K562 (cell line): Measurements from ENCODE around the gene SPDYE6. TPM values are rescaled to one million over a fixed set of nuclear protein-coding genes. Genes with fewer than 3 reads are reported as not detected.

Source experiments
- ATAC-seq: fragments of 200-7000 bp; cut with Tn5 transposase; 3 replicates; pipeline ENCODE4 v1.9.1; 2020; ENCODE audit warnings: moderate library complexity
- BruUV-seq: library from RNA; stranded (reverse); fragments of 400-500 nt; replicated peaks from 2 replicates; lab custom pipeline; 2021; lab: Mats Ljungman, UMichigan
- CTCF ChIA-PET: fragments of 300-600 bp; formaldehyde crosslinking; extraction: SDS; loops from one replicate; lab custom pipeline; 2021; ENCODE audit warnings: low intra/inter-chr PET ratio; lab: Yijun Ruan, JAX
- POLR2A ChIA-PET: fragments of 300-600, 350-650 bp; sonication (Branson Sonifier 250); formaldehyde crosslinking; extraction: SDS; loops from one replicate; lab custom pipeline; 2021; ENCODE audit warnings: antibody characterized with exemption, inconsistent platforms; lab: Yijun Ruan, JAX
- DNase-seq, 4 experiments: peaks; one replicate each; pipeline versions ENCODE4 v3.0.0 to v3.0.0-alpha.2; 2011 to 2018; ENCODE audit warnings: low spot score in 3 of 4, mixed read lengths in 3 of 4; ENCODE audit errors: extremely low read depth in 1 of 4
- FAIRE-seq: peaks from 2 replicates; lab custom pipeline; 2011; peaks lifted over from hg19 to GRCh38; lab: Jason Lieb, UNC
- H2AFZ ChIP-seq: 2 replicates; pipeline ENCODE4 v1.6.0; 2011; ENCODE audit warnings: low read depth, low read length, control low read depth, inconsistent platforms
- H3K27ac ChIP-seq: fragments of 200-600 bp; 3 replicates; pipeline ENCODE4 v1.8.0; 2011; ENCODE audit warnings: low read depth, mild to moderate bottlenecking, control low read depth, inconsistent platforms, low read length, moderate library complexity, mixed read lengths; ENCODE audit errors: extremely low read depth
- H3K27me3 ChIP-seq, 2 experiments: fragments of 300-600 bp in 1 of 2; 2 replicates in 1 of 2; 3 replicates in 1 of 2; pipeline versions ENCODE4 v1.6.0 to v1.8.0; 2011; ENCODE audit warnings: inconsistent platforms in 2 of 2, low read length in 2 of 2, mild to moderate bottlenecking in 1 of 2, mixed read lengths in 1 of 2, moderate library complexity in 1 of 2; ENCODE audit not compliant: control insufficient read depth in 2 of 2, insufficient read depth in 2 of 2
- H3K36me3 ChIP-seq: fragments of 300-600 bp; 3 replicates; pipeline ENCODE4 v1.8.0; 2011; ENCODE audit warnings: mild to moderate bottlenecking, low read length, inconsistent platforms; ENCODE audit not compliant: control insufficient read depth, insufficient read depth
- H3K4me1 ChIP-seq, 2 experiments: fragments of 200-600 bp in 1 of 2; replicated peaks in 1 of 2; 2 replicates in 1 of 2; 3 replicates in 1 of 2; pipeline versions ENCODE4 v1.5.1 to v1.8.0; 2011; ENCODE audit warnings: inconsistent platforms in 2 of 2, low read length in 2 of 2, mild to moderate bottlenecking in 1 of 2, mixed read lengths in 1 of 2, moderate library complexity in 1 of 2; ENCODE audit not compliant: control insufficient read depth in 2 of 2, insufficient read depth in 2 of 2
- H3K4me2 ChIP-seq: 2 replicates; pipeline ENCODE4 v1.6.1; 2011; ENCODE audit warnings: low read length, control low read depth, inconsistent platforms, mixed read lengths; ENCODE audit not compliant: insufficient read depth
- H3K4me3 ChIP-seq: fragments of 200-600 bp; sonication (generic), shearing (Covaris generic); 2 replicates; pipeline ENCODE4 v1.5.1; 2016; ENCODE audit warnings: control low read depth, inconsistent platforms
- H3K79me2 ChIP-seq: fragments of 200-600 bp; 3 replicates; pipeline ENCODE4 v1.8.0; 2011; ENCODE audit warnings: low read length, inconsistent platforms; ENCODE audit not compliant: control insufficient read depth, insufficient read depth
- H3K9ac ChIP-seq, 2 experiments: 2 replicates each; pipeline versions ENCODE4 v1.6.0 to v1.6.1; 2011; ENCODE audit warnings: low read depth in 2 of 2, low read length in 2 of 2, control low read depth in 1 of 2, inconsistent platforms in 1 of 2, mild to moderate bottlenecking in 1 of 2, mixed read lengths in 1 of 2; ENCODE audit not compliant: insufficient read depth in 1 of 2
- H3K9me1 ChIP-seq: one replicate; pipeline ENCODE4 v1.6.0; 2011; ENCODE audit warnings: inconsistent platforms, mild to moderate bottlenecking, low read length, moderate library complexity; ENCODE audit not compliant: control insufficient read depth, insufficient read depth
- H3K9me3 ChIP-seq: replicated peaks from 2 replicates; pipeline ENCODE4 v1.5.1; 2011; ENCODE audit warnings: low read depth, low read length, inconsistent platforms; ENCODE audit not compliant: control insufficient read depth, insufficient read depth
- H4K20me1 ChIP-seq: replicated peaks from 2 replicates; pipeline ENCODE4 v1.6.1; 2011; ENCODE audit warnings: low read length, inconsistent platforms, mixed read lengths; ENCODE audit not compliant: control insufficient read depth, insufficient read depth
- CBFA2T2 ChIP-seq: fragments of 450-650 bp; conservative IDR thresholded peaks from 2 replicates; pipeline ENCODE4 v1.6.1; 2017; ENCODE audit warnings: mild to moderate bottlenecking
- CEBPB ChIP-seq: fragments of 450-650 bp; IDR thresholded peaks from 2 replicates; pipeline ENCODE4 v1.6.1; 2016; ENCODE audit warnings: missing genetic modification characterization, missing compliant biosample characterization
- GATAD2B ChIP-seq: fragments of 450-650 bp; IDR thresholded peaks from 2 replicates; pipeline ENCODE4 v1.6.1; 2017; ENCODE audit warnings: mild to moderate bottlenecking, borderline replicate concordance
- GTF2A2 ChIP-seq: IDR thresholded peaks from 2 replicates; pipeline ENCODE4 v1.6.1; 2016; ENCODE audit warnings: mild to moderate bottlenecking, missing genetic modification characterization, missing compliant biosample characterization
- HSF4 ChIP-seq: fragments of 250-450 bp; sonication (Bioruptor Pico); IDR thresholded peaks from 2 replicates; pipeline ENCODE4 v2.1.2; 2022; ENCODE audit warnings: mild to moderate bottlenecking, moderate library complexity, borderline replicate concordance
- MCM3 ChIP-seq: fragments of 450-650 bp; IDR thresholded peaks from 2 replicates; pipeline ENCODE4 v1.6.1; 2016
- NR2C1 ChIP-seq, 2 experiments: fragments of 450-650 bp; IDR thresholded peaks; 2 replicates each; pipeline ENCODE4 v1.6.1; 2017; ENCODE audit warnings: mild to moderate bottlenecking in 2 of 2, antibody characterized with exemption in 1 of 2, inconsistent platforms in 1 of 2, missing compliant biosample characterization in 1 of 2, missing genetic modification characterization in 1 of 2
- SNIP1 ChIP-seq: fragments of 450-650 bp; IDR thresholded peaks from 2 replicates; pipeline ENCODE4 v1.7.1; 2017; ENCODE audit warnings: low read depth, mild to moderate bottlenecking
- SUPT5H ChIP-seq: fragments of 450-650 bp; IDR thresholded peaks from 2 replicates; pipeline ENCODE4 v1.6.1; 2016
- TBL1XR1 ChIP-seq, 2 experiments: IDR thresholded peaks; 2 replicates each; pipeline ENCODE4 v1.6.1; 2012; ENCODE audit warnings: improper control_type of control experiment in 2 of 2, low read length in 2 of 2, mild to moderate bottlenecking in 1 of 2
- ZNF146 ChIP-seq: IDR thresholded peaks from one replicate; pipeline ENCODE4 v1.6.1; 2018; ENCODE audit warnings: missing compliant biosample characterization; ENCODE audit not compliant: unreplicated experiment
- ZNF354B ChIP-seq: fragments of 250-450 bp; sonication (Bioruptor Pico); IDR thresholded peaks from 2 replicates; pipeline ENCODE4 v1.4.0; 2020
- ZNF445 ChIP-seq: fragments of 250-450 bp; sonication (Bioruptor Pico); IDR thresholded peaks from 2 replicates; pipeline ENCODE4 v1.4.0; 2020; ENCODE audit warnings: low read depth, mild to moderate bottlenecking, moderate library complexity
- ZNF57 ChIP-seq: fragments of 450-650 bp; formaldehyde crosslinking; IDR thresholded peaks from 2 replicates; pipeline ENCODE4 v1.4.0; 2020; ENCODE audit warnings: mild to moderate bottlenecking, moderate library complexity
- ZNF584 ChIP-seq: fragments of 200-800 bp; sonication (Bioruptor generic); IDR thresholded peaks from 2 replicates; pipeline ENCODE4 v1.6.1; 2016; ENCODE audit warnings: low read depth, mild to moderate bottlenecking, missing genetic modification characterization, missing compliant biosample characterization
- ZNF717 ChIP-seq: fragments of 250-450 bp; sonication (Bioruptor Pico); IDR thresholded peaks from 2 replicates; pipeline ENCODE4 v1.5.0; 2021
- WGBS: fragments of 100-300 bp; shearing (Covaris generic); methylation state at CpG from one replicate; pipeline ENCODE4 v1.1.6; 2016; ENCODE audit warnings: low coverage, mixed read lengths; ENCODE audit not compliant: insufficient coverage; ENCODE audit errors: missing lambda C conversion rate; 5-methylcytosine and 5-hydroxymethylcytosine counted together
- in situ Hi-C: fragments of 300-500 bp; cut with MboI; formaldehyde crosslinking; loops from 4 replicates; pipeline ENCODE4 v1.15.0; 2018; ENCODE audit warnings: inconsistent platforms, mixed read lengths
- intact Hi-C: fragments of 100-400 bp; cut with micrococcal nuclease; formaldehyde crosslinking; loops from 2 replicates; pipeline ENCODE4 v1.14.2; 2022
- polyA plus RNA-seq, 8 experiments: library from polyadenylated mRNA; depleted of rRNA in 4 of 8; stranded (reverse) in 5 of 8; unstranded in 3 of 8; fragments of >200 nt; fragmentation: Nextera tagmentation in 2 of 8; fragmentation: Illumina TruSeq in 1 of 8; extraction: Ambion mirVana in 2 of 8; extraction: Trizol in 1 of 8; gene quantifications; 2 replicates each; pipeline versions ENCODE4 v1.2.1 to v1.2.3, GENCODE V29; 2011 to 2014; ENCODE audit warnings: inconsistent platforms in 1 of 8, missing spikeins in 1 of 8
- total RNA-seq, 7 experiments: library from RNA; depleted of rRNA in 6 of 7; stranded (reverse); fragments of >200 nt in 6 of 7; fragmentation: Illumina TruSeq in 2 of 7; extraction: Trizol in 2 of 7; gene quantifications; 2 replicates each; pipeline versions ENCODE4 v1.2.1 to v1.2.3, GENCODE V29; 2011 to 2021; ENCODE audit warnings: low replicate concordance in 1 of 7
- TF ChIP-seq, protein P1 (sequence below): sonication (generic); formaldehyde crosslinking; IDR thresholded peaks from 2 replicates; pipeline ENCODE4 v1.8.0; 2022; ENCODE audit warnings: missing genetic modification reagents, mild to moderate bottlenecking, borderline replicate concordance
- TF ChIP-seq, protein P2 (sequence below): sonication (generic); formaldehyde crosslinking; IDR thresholded peaks from 2 replicates; pipeline ENCODE4 v1.8.0; 2022; ENCODE audit warnings: mild to moderate bottlenecking, missing genetic modification reagents
- TF ChIP-seq, protein P3 (sequence below), 2 experiments: IDR thresholded peaks; 2 replicates each; pipeline ENCODE4 v1.6.1; 2012; ENCODE audit warnings: improper control_type of control experiment in 2 of 2, low read depth in 2 of 2, low read length in 2 of 2, borderline replicate concordance in 1 of 2

The SPDYE6 gene
- total and polyA plus RNA-seq, 9 of the 15 experiments (the other 6 are each of a cell fraction or from before 2014, with no cell fraction given), result 0.24 to 0.35 TPM; not detected in 7

DNA sequence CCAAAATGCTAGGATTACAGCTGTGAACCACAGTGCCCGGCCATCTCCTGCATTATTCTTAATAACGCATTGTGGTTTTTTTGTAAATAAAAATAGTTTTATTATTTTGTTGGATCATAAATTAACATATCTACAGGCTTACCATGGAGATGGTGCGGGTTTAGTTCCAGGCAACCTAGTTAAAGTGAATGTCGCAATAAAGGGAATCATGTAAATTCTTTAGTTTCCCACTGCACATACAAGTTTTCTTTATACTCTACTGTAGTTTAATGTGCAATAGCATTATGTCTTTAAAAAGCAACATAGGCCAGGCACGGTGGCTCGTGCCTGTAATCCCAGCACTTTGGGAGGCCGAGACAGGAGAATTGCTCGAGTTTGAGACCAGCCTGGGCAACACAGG lies 42.3 kb upstream of the SPDYE6 start (continued):
- TF ChIP-seq, protein P1, sequence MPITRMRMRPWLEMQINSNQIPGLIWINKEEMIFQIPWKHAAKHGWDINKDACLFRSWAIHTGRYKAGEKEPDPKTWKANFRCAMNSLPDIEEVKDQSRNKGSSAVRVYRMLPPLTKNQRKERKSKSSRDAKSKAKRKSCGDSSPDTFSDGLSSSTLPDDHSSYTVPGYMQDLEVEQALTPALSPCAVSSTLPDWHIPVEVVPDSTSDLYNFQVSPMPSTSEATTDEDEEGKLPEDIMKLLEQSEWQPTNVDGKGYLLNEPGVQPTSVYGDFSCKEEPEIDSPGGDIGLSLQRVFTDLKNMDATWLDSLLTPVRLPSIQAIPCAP (CRISPR knock-in tag), result no peak
- TF ChIP-seq GTF2A2 (tag), result no peak
- TF ChIP-seq CEBPB, result peak; percentile 83
- TF ChIP-seq HSF4 (CRISPR knock-in tag), result no peak
- no peak for TF ChIP-seq CBFA2T2

DNA sequence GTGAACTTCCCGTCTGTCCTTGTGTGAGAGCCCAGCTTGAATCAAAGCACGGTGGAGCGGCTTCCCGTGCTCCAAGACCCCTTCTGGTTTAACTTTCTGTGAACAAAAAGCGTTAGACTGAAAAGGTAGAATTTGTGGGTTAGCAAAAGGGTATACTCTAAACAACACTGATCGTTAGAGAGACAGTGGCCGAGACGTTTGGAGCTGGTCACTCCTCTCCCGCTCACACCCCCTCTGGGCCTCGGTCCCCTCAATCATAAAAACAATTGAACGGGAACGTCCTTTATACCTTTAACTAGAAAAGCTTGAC lies 40.4 kb upstream of the SPDYE6 start:
- FAIRE-seq, result no peak
- Histone ChIP-seq H3K27ac (peak overlapping the region; percentile 65), H3K9me1 (no peaks in the 10 kb centered on the region), H3K36me3 (peaks cover 58% of the 10 kb centered on the region; the same call in 2 of the 3 replicates), H3K4me1 (peaks cover 5 to 15% of the 10 kb centered on the region in 2 experiments; a peak in 3 of 5 replicates), H3K79me2 (peaks cover 14% of the 10 kb centered on the region), H3K4me2 (peak overlapping the region; percentile 94), H3K4me3 (peak overlapping the region; percentile 83), H2AFZ (peak overlapping the region; percentile 85), H4K20me1 (peaks cover 11% of the 10 kb centered on the region; the same call in 1 of the 2 replicates), H3K9ac (peak overlapping the region; percentile 87 to 95), H3K27me3 (no peaks in the 10 kb centered on the region), H3K9me3 (no peaks in the 10 kb centered on the region)
- ATAC-seq, result peak; percentile 29
- DNase-seq, result no peak
- in situ Hi-C loops, result no loop called here
- ChIA-PET POLR2A (interaction anchor here (0.6 to 1.4 kb wide), 3 partner anchors 12 to 42 kb away, joined by 3 to 4 read pairs (median 3); no protein-coding TSS in a partner anchor), CTCF (interaction anchor here (0.9 kb wide), 1 partner anchor 116 kb away, joined by 5 read pairs; no protein-coding TSS in a partner anchor)
- 1% methylated on average over 12 of the region's 12 CpGs for WGBS
- intact Hi-C loops, result loop anchor here (10.0 kb wide), 1 partner anchor 852 kb away; no protein-coding TSS in a partner anchor
- TSS peak; percentile 55 for BruUV-seq
- TF ChIP-seq MCM3, result no peak
- TF ChIP-seq ZNF584 (CRISPR knock-in tag), result no peak
- TF ChIP-seq ZNF354B, result no peak
- TF ChIP-seq ZNF445, result no peak
- TF ChIP-seq TBL1XR1 (IDR thresholded peaks at IDR 0.05; ENCODE audit: low read length in 2 of 2), result no peak
- TF ChIP-seq GATAD2B, result no peak
- TF ChIP-seq ZNF717 (CRISPR knock-in tag), result no peak
- TF ChIP-seq, protein P2, sequence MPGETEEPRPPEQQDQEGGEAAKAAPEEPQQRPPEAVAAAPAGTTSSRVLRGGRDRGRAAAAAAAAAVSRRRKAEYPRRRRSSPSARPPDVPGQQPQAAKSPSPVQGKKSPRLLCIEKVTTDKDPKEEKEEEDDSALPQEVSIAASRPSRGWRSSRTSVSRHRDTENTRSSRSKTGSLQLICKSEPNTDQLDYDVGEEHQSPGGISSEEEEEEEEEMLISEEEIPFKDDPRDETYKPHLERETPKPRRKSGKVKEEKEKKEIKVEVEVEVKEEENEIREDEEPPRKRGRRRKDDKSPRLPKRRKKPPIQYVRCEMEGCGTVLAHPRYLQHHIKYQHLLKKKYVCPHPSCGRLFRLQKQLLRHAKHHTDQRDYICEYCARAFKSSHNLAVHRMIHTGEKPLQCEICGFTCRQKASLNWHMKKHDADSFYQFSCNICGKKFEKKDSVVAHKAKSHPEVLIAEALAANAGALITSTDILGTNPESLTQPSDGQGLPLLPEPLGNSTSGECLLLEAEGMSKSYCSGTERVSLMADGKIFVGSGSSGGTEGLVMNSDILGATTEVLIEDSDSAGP, result no peak
- TF ChIP-seq, protein P3, sequence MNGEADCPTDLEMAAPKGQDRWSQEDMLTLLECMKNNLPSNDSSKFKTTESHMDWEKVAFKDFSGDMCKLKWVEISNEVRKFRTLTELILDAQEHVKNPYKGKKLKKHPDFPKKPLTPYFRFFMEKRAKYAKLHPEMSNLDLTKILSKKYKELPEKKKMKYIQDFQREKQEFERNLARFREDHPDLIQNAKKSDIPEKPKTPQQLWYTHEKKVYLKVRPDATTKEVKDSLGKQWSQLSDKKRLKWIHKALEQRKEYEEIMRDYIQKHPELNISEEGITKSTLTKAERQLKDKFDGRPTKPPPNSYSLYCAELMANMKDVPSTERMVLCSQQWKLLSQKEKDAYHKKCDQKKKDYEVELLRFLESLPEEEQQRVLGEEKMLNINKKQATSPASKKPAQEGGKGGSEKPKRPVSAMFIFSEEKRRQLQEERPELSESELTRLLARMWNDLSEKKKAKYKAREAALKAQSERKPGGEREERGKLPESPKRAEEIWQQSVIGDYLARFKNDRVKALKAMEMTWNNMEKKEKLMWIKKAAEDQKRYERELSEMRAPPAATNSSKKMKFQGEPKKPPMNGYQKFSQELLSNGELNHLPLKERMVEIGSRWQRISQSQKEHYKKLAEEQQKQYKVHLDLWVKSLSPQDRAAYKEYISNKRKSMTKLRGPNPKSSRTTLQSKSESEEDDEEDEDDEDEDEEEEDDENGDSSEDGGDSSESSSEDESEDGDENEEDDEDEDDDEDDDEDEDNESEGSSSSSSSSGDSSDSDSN (IDR thresholded peaks at IDR 0.05; ENCODE audit: borderline replicate concordance in 1 of 2, low read depth in 2 of 2, low read length in 2 of 2), result no peak
- TF ChIP-seq NR2C1 (IDR thresholded peaks at IDR 0.05), result no peak
- TF ChIP-seq NR2C1 (tag; IDR thresholded peaks at IDR 0.05), result no peak
- TF ChIP-seq SUPT5H, result peak; percentile 5; the same call in 1 of the 2 replicates
- no peak for TF ChIP-seq ZNF146 (CRISPR knock-in tag)
- TF ChIP-seq SNIP1, result no peak
- no peak for TF ChIP-seq ZNF57 (CRISPR knock-in tag)
